ENCODE results near the gene TENM3.

The TENM3 gene

DNA sequence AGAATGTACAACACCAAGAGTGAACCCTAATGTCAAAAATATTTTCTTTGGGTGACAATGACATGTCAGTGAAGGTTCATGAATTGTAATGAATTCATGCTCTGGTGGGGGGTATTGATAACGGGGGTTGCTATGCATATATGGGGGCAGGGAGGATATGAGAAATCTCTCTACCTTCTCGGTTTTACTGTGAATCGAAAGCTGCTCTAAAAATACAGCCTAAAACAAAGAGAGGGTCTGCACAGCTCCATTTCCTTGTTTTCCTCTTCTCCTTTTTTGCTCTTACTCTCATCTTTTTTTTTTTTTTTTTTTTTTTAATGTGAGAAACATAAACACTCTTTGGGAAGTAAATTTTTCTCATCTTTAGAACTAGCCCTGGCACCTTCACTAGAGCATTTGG, 588.2 kb downstream of the TENM3 start:
- no peaks in the 10 kb centered on the region for H3K27me3 ChIP-seq (ENCODE audit: low read length)
- no peak overlapping the region for H3K4me3 ChIP-seq (ENCODE audit: insufficient read depth, low read length, poor library complexity, severe bottlenecking)
- no peaks in the 10 kb centered on the region for H3F3A ChIP-seq (ENCODE audit: insufficient read depth)
- TF ChIP-seq CTCF (IDR thresholded peaks at IDR 0.05; ENCODE audit: insufficient read depth, low read length, poor library complexity, severe bottlenecking) (no peak), EZH2phosphoT487 (conservative IDR thresholded peaks at IDR 0.05; ENCODE audit: low read length) (no peak)
- no peak overlapping the region for H3K4me2 ChIP-seq (ENCODE audit: low read depth, low read length, poor library complexity, severe bottlenecking)
- H3K36me3 ChIP-seq (ENCODE audit: low read length): no peaks in the 10 kb centered on the region
- H3K79me2 ChIP-seq (ENCODE audit: insufficient read depth, low read length): no peaks in the 10 kb centered on the region
- no peaks in the 10 kb centered on the region for H4K20me1 ChIP-seq (ENCODE audit: low read depth, low read length)
- H3K27ac ChIP-seq (ENCODE audit: low read depth, low read length): no peak overlapping the region
- H3K9ac ChIP-seq (ENCODE audit: low read length): no peak overlapping the region
- H2AFZ ChIP-seq (ENCODE audit: low read depth, low read length, severe bottlenecking): no peak overlapping the region
- H3K9me3 ChIP-seq (ENCODE audit: insufficient read depth, low read length): no peaks in the 10 kb centered on the region
- no peaks in the 10 kb centered on the region for H3K9me2 ChIP-seq (replicated peaks; ENCODE audit: insufficient read depth, low read length)

DNA sequence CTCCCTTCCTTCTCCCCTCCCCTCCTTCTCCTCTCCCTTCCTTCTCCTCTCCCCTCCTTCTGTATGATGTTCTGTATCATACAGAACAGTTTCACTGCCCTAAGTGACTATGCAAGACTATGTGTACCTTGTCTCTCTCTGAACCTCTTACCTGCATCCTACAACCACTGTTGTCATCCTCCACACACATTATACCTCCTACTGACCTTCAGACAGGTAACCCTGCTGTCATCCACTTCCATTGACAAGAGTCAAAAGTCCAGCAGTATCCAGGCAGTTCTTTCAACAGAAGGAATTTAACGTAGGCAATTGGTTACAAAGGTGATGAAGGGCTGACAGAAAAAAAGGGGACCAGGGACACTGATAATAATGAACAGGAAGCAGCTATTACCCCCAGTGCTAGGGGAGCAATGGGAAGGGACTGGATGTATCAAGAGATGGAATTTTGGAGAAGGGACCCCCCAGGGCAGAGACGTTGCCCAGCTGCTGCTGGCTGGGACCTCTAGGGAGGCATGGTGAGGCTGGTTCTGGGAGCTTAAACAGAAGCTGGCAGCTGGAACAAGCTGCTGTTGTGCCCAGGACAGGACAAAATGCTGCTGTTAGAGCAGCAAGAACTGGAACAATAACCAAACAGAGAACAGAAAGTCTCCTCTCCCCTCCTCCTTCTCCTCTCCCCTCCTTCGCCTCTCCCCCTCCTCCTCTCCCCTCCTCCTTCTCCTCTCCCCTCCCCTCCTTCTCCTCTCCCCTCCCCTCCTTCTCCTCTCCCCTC, 589.3 kb downstream of the TENM3 start:
- no peak overlapping the region for H3K4me2 ChIP-seq (ENCODE audit: low read depth, low read length, poor library complexity, severe bottlenecking)
- no peak overlapping the region for H3K27ac ChIP-seq (ENCODE audit: low read depth, low read length)
- TF ChIP-seq CTCF (IDR thresholded peaks at IDR 0.05; ENCODE audit: insufficient read depth, low read length, poor library complexity, severe bottlenecking): no peak
- no peak for TF ChIP-seq EZH2phosphoT487 (conservative IDR thresholded peaks at IDR 0.05; ENCODE audit: low read length)
- no peaks in the 10 kb centered on the region for H3K79me2 ChIP-seq (ENCODE audit: insufficient read depth, low read length)
- no peaks in the 10 kb centered on the region for H3K27me3 ChIP-seq (ENCODE audit: low read length)
- no peak overlapping the region for H3K4me3 ChIP-seq (ENCODE audit: insufficient read depth, low read length, poor library complexity, severe bottlenecking)
- no peak overlapping the region for H2AFZ ChIP-seq (ENCODE audit: low read depth, low read length, severe bottlenecking)
- no peaks in the 10 kb centered on the region for H4K20me1 ChIP-seq (ENCODE audit: low read depth, low read length)
- H3K9ac ChIP-seq (ENCODE audit: low read length): no peak overlapping the region
- H3K9me3 ChIP-seq (ENCODE audit: insufficient read depth, low read length): no peaks in the 10 kb centered on the region
- H3F3A ChIP-seq (ENCODE audit: insufficient read depth): no peaks in the 10 kb centered on the region
- no peaks in the 10 kb centered on the region for H3K9me2 ChIP-seq (replicated peaks; ENCODE audit: insufficient read depth, low read length)
- H3K36me3 ChIP-seq (ENCODE audit: low read length): no peaks in the 10 kb centered on the region

- Histone ChIP-seq H2AFZ (ENCODE audit: low read depth, low read length, severe bottlenecking) (no peak overlapping the region), H3K9me3 (ENCODE audit: insufficient read depth, low read length) (no peaks in the 10 kb centered on the region), H3K36me3 (ENCODE audit: low read length) (no peaks in the 10 kb centered on the region), H3F3A (ENCODE audit: insufficient read depth) (no peaks in the 10 kb centered on the region), H3K4me2 (ENCODE audit: low read depth, low read length, poor library complexity, severe bottlenecking) (no peak overlapping the region), H3K27me3 (ENCODE audit: low read length) (no peaks in the 10 kb centered on the region), H4K20me1 (ENCODE audit: low read depth, low read length) (no peaks in the 10 kb centered on the region), H3K9me2 (replicated peaks; ENCODE audit: insufficient read depth, low read length) (no peaks in the 10 kb centered on the region), H3K79me2 (ENCODE audit: insufficient read depth, low read length) (no peaks in the 10 kb centered on the region), H3K9ac (ENCODE audit: low read length) (no peak overlapping the region), H3K27ac (ENCODE audit: low read depth, low read length) (no peak overlapping the region), H3K4me3 (ENCODE audit: insufficient read depth, low read length, poor library complexity, severe bottlenecking) (no peak overlapping the region)
- no peak for TF ChIP-seq EZH2phosphoT487 (conservative IDR thresholded peaks at IDR 0.05; ENCODE audit: low read length)
- TF ChIP-seq CTCF (IDR thresholded peaks at IDR 0.05; ENCODE audit: insufficient read depth, low read length, poor library complexity, severe bottlenecking): no peak
Observed at GRCh38 chr4:182835006-182835740, 592.0 kb downstream of the TENM3 start.
